Panc1 (cell line): ENCODE data around the gene IRF8. TPM values are rescaled to one million over a fixed set of nuclear protein-coding genes. Genes with fewer than 3 reads are reported as not detected.

Source experiments
- ATAC-seq: fragments of 200-7000 bp; cut with Tn5 transposase; 2 replicates; pipeline ENCODE4 v1.9.1; 2020; ENCODE audit warnings: mild to moderate bottlenecking, moderate library complexity
- BruUV-seq: library from RNA; stranded (reverse); fragments of 400-500 nt; replicated peaks from 2 replicates; lab custom pipeline; 2021; lab: Mats Ljungman, UMichigan
- CTCF ChIA-PET: fragments of 300-600 bp; sonication (Branson Sonifier 250); formaldehyde crosslinking; loops from one replicate; lab custom pipeline; 2022; ENCODE audit warnings: antibody characterized with exemption; lab: Charles Lee
- POLR2A ChIA-PET: fragments of 300-600 bp; sonication (Branson Sonifier 250); formaldehyde crosslinking; loops from one replicate; lab custom pipeline; 2022; ENCODE audit warnings: antibody characterized with exemption; lab: Charles Lee
- DNase-seq: peaks from one replicate; pipeline ENCODE4 v3.0.0-alpha.2; 2010; ENCODE audit warnings: low read depth, low spot score
- H3K27ac ChIP-seq: 2 replicates; pipeline ENCODE4 v1.5.1; 2011; ENCODE audit warnings: mild to moderate bottlenecking, low read length, inconsistent platforms
- H3K27me3 ChIP-seq: fragments of 200-500 bp; sonication (Bioruptor generic); 2 replicates; pipeline ENCODE4 v1.6.0; 2014; ENCODE audit warnings: low read length, inconsistent platforms; ENCODE audit not compliant: control insufficient read depth, insufficient read depth
- H3K36me3 ChIP-seq: fragments of 200-500 bp; sonication (Bioruptor generic); 2 replicates; pipeline ENCODE4 v1.5.1; 2014; ENCODE audit warnings: inconsistent platforms, mild to moderate bottlenecking, low read length, moderate library complexity; ENCODE audit not compliant: control insufficient read depth, insufficient read depth
- H3K4me1 ChIP-seq: 2 replicates; pipeline ENCODE4 v1.5.1; 2011; ENCODE audit warnings: inconsistent platforms, mild to moderate bottlenecking, low read length, moderate library complexity; ENCODE audit not compliant: control insufficient read depth, insufficient read depth
- H3K4me3 ChIP-seq, 2 experiments: 2 replicates each; pipeline ENCODE4 v1.5.1; 2011 to 2012; ENCODE audit warnings: low read depth in 2 of 2, low read length in 2 of 2, mild to moderate bottlenecking in 2 of 2, inconsistent platforms in 1 of 2, moderate library complexity in 1 of 2
- H3K9me3 ChIP-seq: fragments of 200-500 bp; sonication (Bioruptor generic); 2 replicates; pipeline ENCODE4 v1.5.1; 2014; ENCODE audit warnings: low read depth, mild to moderate bottlenecking, inconsistent platforms, low read length, moderate library complexity; ENCODE audit not compliant: control insufficient read depth, insufficient read depth
- POLR2AphosphoS5 ChIP-seq: IDR thresholded peaks from 2 replicates; pipeline ENCODE4 v1.6.1; 2012; ENCODE audit warnings: mild to moderate bottlenecking, low read depth, low read length, moderate library complexity
- SIN3A ChIP-seq: IDR thresholded peaks from 2 replicates; pipeline ENCODE4 v1.6.1; 2012; ENCODE audit warnings: low read depth, mild to moderate bottlenecking, low read length, moderate library complexity, borderline replicate concordance; ENCODE audit not compliant: insufficient read depth
- TCF7L2 ChIP-seq: IDR thresholded peaks from 2 replicates; pipeline ENCODE4 v1.6.1; 2011; ENCODE audit warnings: mild to moderate bottlenecking, low read depth, low read length, inconsistent platforms
- in situ Hi-C: cut with HindIII; loops from 2 replicates; pipeline ENCODE4 v1.10.0; 2016; ENCODE audit warnings: low sequenced_read_pairs, low pct_unique_long_range_greater_than_20kb
- intact Hi-C: fragments of 100-400 bp; cut with micrococcal nuclease; formaldehyde crosslinking; loops from one replicate; pipeline ENCODE4 v1.10.0; 2022; ENCODE audit not compliant: unreplicated experiment
- total RNA-seq: library from RNA; stranded (reverse); gene quantifications from one replicate; pipeline ENCODE4 v1.2.1, GENCODE V29; 2021; ENCODE audit not compliant: unreplicated experiment
- TF ChIP-seq, protein P1 (sequence below): fragments of 450-650 bp; IDR thresholded peaks from 2 replicates; pipeline ENCODE4 v1.5.1; 2017; ENCODE audit warnings: mild to moderate bottlenecking
- TF ChIP-seq, protein P2 (sequence below), 2 experiments: IDR thresholded peaks; 2 replicates each; pipeline ENCODE4 v1.6.1; 2011 to 2012; ENCODE audit warnings: low read depth in 2 of 2, control low read depth in 1 of 2, low read length in 1 of 2, mild to moderate bottlenecking in 1 of 2, moderate library complexity in 1 of 2; ENCODE audit not compliant: insufficient read depth in 1 of 2

IRF8 gene
- total RNA-seq, 1 experiment from 2014 or later, result 0.62 TPM

DNA sequence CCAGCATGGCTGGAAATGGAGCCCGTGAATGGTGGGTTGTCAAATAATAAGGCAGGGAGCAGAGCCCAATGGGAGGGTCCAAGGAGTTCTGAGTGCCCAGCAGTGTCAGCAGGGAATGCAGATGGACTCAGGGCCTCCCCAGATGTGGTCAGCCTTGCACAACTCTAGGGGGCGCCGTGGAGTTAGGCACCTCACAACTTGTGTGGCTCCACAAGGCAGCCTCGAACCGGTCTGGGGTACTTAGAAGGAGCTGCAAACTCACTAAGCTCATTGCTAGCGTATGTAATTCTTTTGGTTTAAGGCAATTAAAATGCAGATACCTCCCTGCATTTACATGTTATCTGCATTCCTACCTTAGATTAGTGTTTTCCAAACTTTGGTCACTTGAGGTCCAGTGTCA, 18.1 kb downstream of the IRF8 start:
- no peaks in the 10 kb centered on the region for H3K9me3 ChIP-seq

DNA sequence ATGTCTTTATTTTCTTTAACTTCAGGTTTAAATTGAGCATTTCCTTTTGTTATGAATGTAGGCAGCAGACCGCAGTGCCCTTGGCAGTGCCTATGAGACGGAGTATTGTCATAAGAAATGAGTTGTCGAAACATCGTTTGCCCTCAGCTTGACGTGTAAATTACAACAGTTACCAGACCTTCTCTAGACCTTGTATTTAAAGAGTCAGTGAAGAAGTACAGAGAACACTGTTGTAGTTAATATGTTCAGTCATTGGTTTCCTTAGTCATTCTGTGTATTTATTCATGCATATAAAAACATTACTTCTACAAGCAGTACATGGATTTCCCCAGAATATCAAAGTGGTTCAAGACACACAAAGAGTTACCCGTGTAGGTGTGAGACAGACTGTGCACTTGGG, 19.0 kb downstream of the IRF8 start:
- Histone ChIP-seq H3K4me1 (no peaks in the 10 kb centered on the region; the same call in 1 of the 2 replicates), H3K27me3 (no peaks in the 10 kb centered on the region), H3K36me3 (no peaks in the 10 kb centered on the region), H3K27ac (no peak overlapping the region), H3K4me3 (no peak overlapping the region), H3K9me3 (no peaks in the 10 kb centered on the region)
- in situ Hi-C loops, result no loop called here
- intact Hi-C loops, result no loop called here
- ChIA-PET POLR2A (no interaction called here), CTCF (no interaction called here)
- no peak for TF ChIP-seq TCF7L2
- TF ChIP-seq, protein P1, sequence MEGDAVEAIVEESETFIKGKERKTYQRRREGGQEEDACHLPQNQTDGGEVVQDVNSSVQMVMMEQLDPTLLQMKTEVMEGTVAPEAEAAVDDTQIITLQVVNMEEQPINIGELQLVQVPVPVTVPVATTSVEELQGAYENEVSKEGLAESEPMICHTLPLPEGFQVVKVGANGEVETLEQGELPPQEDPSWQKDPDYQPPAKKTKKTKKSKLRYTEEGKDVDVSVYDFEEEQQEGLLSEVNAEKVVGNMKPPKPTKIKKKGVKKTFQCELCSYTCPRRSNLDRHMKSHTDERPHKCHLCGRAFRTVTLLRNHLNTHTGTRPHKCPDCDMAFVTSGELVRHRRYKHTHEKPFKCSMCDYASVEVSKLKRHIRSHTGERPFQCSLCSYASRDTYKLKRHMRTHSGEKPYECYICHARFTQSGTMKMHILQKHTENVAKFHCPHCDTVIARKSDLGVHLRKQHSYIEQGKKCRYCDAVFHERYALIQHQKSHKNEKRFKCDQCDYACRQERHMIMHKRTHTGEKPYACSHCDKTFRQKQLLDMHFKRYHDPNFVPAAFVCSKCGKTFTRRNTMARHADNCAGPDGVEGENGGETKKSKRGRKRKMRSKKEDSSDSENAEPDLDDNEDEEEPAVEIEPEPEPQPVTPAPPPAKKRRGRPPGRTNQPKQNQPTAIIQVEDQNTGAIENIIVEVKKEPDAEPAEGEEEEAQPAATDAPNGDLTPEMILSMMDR, result no peak
- no peak for TF ChIP-seq POLR2AphosphoS5
- TF ChIP-seq, protein P2, sequence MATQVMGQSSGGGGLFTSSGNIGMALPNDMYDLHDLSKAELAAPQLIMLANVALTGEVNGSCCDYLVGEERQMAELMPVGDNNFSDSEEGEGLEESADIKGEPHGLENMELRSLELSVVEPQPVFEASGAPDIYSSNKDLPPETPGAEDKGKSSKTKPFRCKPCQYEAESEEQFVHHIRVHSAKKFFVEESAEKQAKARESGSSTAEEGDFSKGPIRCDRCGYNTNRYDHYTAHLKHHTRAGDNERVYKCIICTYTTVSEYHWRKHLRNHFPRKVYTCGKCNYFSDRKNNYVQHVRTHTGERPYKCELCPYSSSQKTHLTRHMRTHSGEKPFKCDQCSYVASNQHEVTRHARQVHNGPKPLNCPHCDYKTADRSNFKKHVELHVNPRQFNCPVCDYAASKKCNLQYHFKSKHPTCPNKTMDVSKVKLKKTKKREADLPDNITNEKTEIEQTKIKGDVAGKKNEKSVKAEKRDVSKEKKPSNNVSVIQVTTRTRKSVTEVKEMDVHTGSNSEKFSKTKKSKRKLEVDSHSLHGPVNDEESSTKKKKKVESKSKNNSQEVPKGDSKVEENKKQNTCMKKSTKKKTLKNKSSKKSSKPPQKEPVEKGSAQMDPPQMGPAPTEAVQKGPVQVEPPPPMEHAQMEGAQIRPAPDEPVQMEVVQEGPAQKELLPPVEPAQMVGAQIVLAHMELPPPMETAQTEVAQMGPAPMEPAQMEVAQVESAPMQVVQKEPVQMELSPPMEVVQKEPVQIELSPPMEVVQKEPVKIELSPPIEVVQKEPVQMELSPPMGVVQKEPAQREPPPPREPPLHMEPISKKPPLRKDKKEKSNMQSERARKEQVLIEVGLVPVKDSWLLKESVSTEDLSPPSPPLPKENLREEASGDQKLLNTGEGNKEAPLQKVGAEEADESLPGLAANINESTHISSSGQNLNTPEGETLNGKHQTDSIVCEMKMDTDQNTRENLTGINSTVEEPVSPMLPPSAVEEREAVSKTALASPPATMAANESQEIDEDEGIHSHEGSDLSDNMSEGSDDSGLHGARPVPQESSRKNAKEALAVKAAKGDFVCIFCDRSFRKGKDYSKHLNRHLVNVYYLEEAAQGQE (IDR thresholded peaks at IDR 0.05; ENCODE audit: insufficient read depth in 1 of 2, low read depth in 2 of 2, low read length in 1 of 2), result no peak
- no peak for TF ChIP-seq SIN3A
- no peak for DNase-seq
- no peak for ATAC-seq
- BruUV-seq, result no TSS peak

More for the DNA sequence above, 18.1 kb downstream of the IRF8 start:
- in situ Hi-C loops (no loop called here), intact Hi-C loops (no loop called here)
- Histone ChIP-seq H3K27me3 (no peaks in the 10 kb centered on the region), H3K4me1 (no peaks in the 10 kb centered on the region; the same call in 1 of the 2 replicates), H3K4me3 (no peak overlapping the region), H3K27ac (no peak overlapping the region), H3K36me3 (no peaks in the 10 kb centered on the region)
- TF ChIP-seq SIN3A (no peak), POLR2AphosphoS5 (no peak), TCF7L2 (no peak)
- TF ChIP-seq, protein P1, result no peak
- TF ChIP-seq, protein P2 (IDR thresholded peaks at IDR 0.05; ENCODE audit: insufficient read depth in 1 of 2, low read depth in 2 of 2, low read length in 1 of 2), result no peak
- ChIA-PET POLR2A (no interaction called here), CTCF (interaction anchor here (0.6 kb wide), 2 partner anchors 69 to 104 kb away, joined by 6 read pairs; no protein-coding TSS in a partner anchor)
- ATAC-seq (no peak), DNase-seq (no peak)
- no TSS peak for BruUV-seq
